Stomach (tissue), 9 donors: ENCODE measurements around the gene PPARGC1A. TPM values are rescaled to one million over a fixed set of nuclear protein-coding genes. Genes with fewer than 3 reads are reported as not detected.

Source experiments
- DNase-seq, 2 donors: peaks; one replicate each; pipeline versions ENCODE4 v3.0.0 to v3.0.0-alpha.2; 2013 to 2019
- H3K27ac ChIP-seq, 5 donors: fragments of 200-600 bp in 4 of 5; sonication (generic) in 4 of 5; one replicate each; pipeline ENCODE4 v1.5.1; 2013 to 2019; ENCODE audit warnings: mild to moderate bottlenecking in 1 of 5, moderate library complexity in 1 of 5
- H3K27me3 ChIP-seq, 3 donors: fragments of 200-600 bp; sonication (generic); one replicate each; pipeline ENCODE4 v1.5.1; 2017 to 2019; ENCODE audit warnings: mixed run types in 1 of 3
- H3K36me3 ChIP-seq, 4 donors: fragments of 200-600 bp; sonication (generic); 1 replicate in 3 of 4; 2 replicates in 1 of 4; pipeline ENCODE4 v1.5.1; 2016 to 2019
- H3K4me1 ChIP-seq, 4 donors: fragments of 200-600 bp; sonication (generic); one replicate each; pipeline ENCODE4 v1.5.1; 2016 to 2019
- H3K4me3 ChIP-seq, 4 donors: fragments of 200-600 bp; sonication (generic) in 3 of 4; one replicate each; pipeline ENCODE4 v1.5.1; 2016 to 2019; ENCODE audit warnings: mild to moderate bottlenecking in 1 of 4
- H3K9me3 ChIP-seq, 4 donors: fragments of 200-600 bp; sonication (generic); one replicate each; pipeline ENCODE4 v1.5.1; 2016 to 2019
- EP300 ChIP-seq: sonication (generic); formaldehyde crosslinking; IDR thresholded peaks from one replicate; pipeline ENCODE4 v1.6.1; 2017; ENCODE audit warnings: antibody characterized with exemption
- POLR2A ChIP-seq, 4 donors: fragments of 450-650 bp; IDR thresholded peaks; one replicate each; pipeline ENCODE4 v1.6.1; 2016; ENCODE audit warnings: antibody characterized with exemption in 4 of 4, control low read depth in 2 of 4, mild to moderate bottlenecking in 1 of 4, moderate library complexity in 1 of 4
- POLR2AphosphoS5 ChIP-seq, 3 donors: sonication (generic); formaldehyde crosslinking; IDR thresholded peaks; one replicate each; pipeline ENCODE4 v1.6.1; 2016; ENCODE audit warnings: antibody characterized with exemption in 3 of 3
- WGBS, 5 donors: extraction: QIAGEN DNeasy Blood & Tissue Kit in 3 of 5; methylation state at CpG; one replicate each; pipeline versions ENCODE4 v1.1.5 to v1.1.7; 2013 to 2018; 5-methylcytosine and 5-hydroxymethylcytosine counted together
- intact Hi-C: fragments of 100-400 bp; cut with DNase I; formaldehyde crosslinking; loops from one replicate; pipeline ENCODE4 v1.15.1; 2023; ENCODE audit warnings: low total_unique reads
- polyA plus RNA-seq, 3 donors: library from polyadenylated mRNA; stranded (reverse); fragments of 200-250 nt; gene quantifications; one replicate each; pipeline ENCODE4 v1.2.3, GENCODE V29; 2013
- total RNA-seq, 5 donors: library from RNA; depleted of rRNA; stranded (reverse); fragments of >200 nt; gene quantifications; one replicate each; pipeline versions ENCODE4 v1.1.0 to v1.2.3, GENCODE V29; 2014 to 2016
- TF ChIP-seq, protein P1 (sequence below), 7 experiments: fragments of 450-650 bp in 4 of 7; fragments of 200-600 bp in 3 of 7; sonication (generic) in 3 of 7; IDR thresholded peaks; one replicate each; pipeline ENCODE4 v1.5.1; 2016 to 2019; ENCODE audit warnings: antibody characterized with exemption in 7 of 7, control low read depth in 2 of 7, mild to moderate bottlenecking in 1 of 7
- donor health status: healthy with polysubstance abuse.
- donor health status: Bipolar disorder and iron deficiency.
- donor health status: healthy.

The PPARGC1A gene
- total and polyA plus RNA-seq, 8 donors = 2.0 to 230 (median 13.1) TPM

GRCh38 chr4:23860919-23861318 is 28.9 kb downstream of the PPARGC1A start:
- Histone ChIP-seq H3K27ac (no peak overlapping the region), H3K4me3 (no peak overlapping the region), H3K27me3 (no peaks in the 10 kb centered on the region), H3K9me3 (no peaks in the 10 kb centered on the region), H3K36me3 (no peaks in the 10 kb centered on the region), H3K4me1 (peaks cover 7 to 16% (median 14%) of the 10 kb centered on the region in 4 donors)
- no peak for TF ChIP-seq POLR2A (IDR thresholded peaks at IDR 0.05)
- no peak for TF ChIP-seq POLR2AphosphoS5 (IDR thresholded peaks at IDR 0.05)
- TF ChIP-seq, protein P1, sequence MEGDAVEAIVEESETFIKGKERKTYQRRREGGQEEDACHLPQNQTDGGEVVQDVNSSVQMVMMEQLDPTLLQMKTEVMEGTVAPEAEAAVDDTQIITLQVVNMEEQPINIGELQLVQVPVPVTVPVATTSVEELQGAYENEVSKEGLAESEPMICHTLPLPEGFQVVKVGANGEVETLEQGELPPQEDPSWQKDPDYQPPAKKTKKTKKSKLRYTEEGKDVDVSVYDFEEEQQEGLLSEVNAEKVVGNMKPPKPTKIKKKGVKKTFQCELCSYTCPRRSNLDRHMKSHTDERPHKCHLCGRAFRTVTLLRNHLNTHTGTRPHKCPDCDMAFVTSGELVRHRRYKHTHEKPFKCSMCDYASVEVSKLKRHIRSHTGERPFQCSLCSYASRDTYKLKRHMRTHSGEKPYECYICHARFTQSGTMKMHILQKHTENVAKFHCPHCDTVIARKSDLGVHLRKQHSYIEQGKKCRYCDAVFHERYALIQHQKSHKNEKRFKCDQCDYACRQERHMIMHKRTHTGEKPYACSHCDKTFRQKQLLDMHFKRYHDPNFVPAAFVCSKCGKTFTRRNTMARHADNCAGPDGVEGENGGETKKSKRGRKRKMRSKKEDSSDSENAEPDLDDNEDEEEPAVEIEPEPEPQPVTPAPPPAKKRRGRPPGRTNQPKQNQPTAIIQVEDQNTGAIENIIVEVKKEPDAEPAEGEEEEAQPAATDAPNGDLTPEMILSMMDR (IDR thresholded peaks at IDR 0.05) = no peak
- no peak for TF ChIP-seq EP300
- intact Hi-C loops = no loop called here
- WGBS, 5 donors = 78 to 90% (median 81%) methylated on average over 3 of the region's 3 CpGs
- DNase-seq = no peak

DNA sequence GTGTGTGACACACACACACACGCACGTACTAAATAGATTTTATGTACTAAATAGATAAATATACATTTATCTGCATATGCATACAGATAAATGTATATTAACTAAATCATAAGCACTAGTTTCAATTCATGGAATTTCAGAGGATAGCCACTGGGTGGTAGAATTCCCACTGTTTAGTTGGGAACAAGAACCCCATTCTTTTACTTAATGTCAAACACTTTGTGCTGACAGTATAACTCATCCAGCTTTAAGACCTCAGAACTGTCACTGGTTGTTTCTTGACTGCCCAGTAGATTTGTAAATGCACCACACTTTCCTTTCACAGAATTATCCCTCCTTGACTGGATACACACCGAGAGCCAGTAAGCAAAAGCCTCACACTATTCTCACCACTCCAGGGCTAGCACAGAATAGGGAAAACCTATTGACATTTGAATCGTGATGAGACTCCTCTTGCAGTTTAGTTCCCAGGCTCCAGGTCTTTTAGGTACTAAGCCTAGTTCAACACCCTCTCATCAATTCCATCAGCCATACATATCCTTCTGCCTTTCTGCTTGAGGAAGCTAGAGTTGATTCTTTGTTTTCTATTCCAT is 32.4 kb downstream of the PPARGC1A start:
- no peaks in the 10 kb centered on the region for H3K9me3 ChIP-seq
- peaks cover 7 to 17% (median 15%) of the 10 kb centered on the region in 4 donors for H3K4me1 ChIP-seq
- H3K4me3 ChIP-seq = no peak overlapping the region
- 36 to 66% (median 51%) methylated on average over 4 of the region's 4 CpGs for WGBS, 5 donors
- no peaks in the 10 kb centered on the region for H3K36me3 ChIP-seq
- intact Hi-C loops = no loop called here
- H3K27me3 ChIP-seq = no peaks in the 10 kb centered on the region
- TF ChIP-seq, protein P1 (IDR thresholded peaks at IDR 0.05) = no peak
- TF ChIP-seq POLR2A (IDR thresholded peaks at IDR 0.05) = no peak
- no peak for TF ChIP-seq POLR2AphosphoS5 (IDR thresholded peaks at IDR 0.05)
- no peak for TF ChIP-seq EP300
- DNase-seq = peak in 1 of 2 donors; percentile 36
- peak overlapping the region in 4 of 5 donors; percentile 7 to 35 (median 12) for H3K27ac ChIP-seq

DNA sequence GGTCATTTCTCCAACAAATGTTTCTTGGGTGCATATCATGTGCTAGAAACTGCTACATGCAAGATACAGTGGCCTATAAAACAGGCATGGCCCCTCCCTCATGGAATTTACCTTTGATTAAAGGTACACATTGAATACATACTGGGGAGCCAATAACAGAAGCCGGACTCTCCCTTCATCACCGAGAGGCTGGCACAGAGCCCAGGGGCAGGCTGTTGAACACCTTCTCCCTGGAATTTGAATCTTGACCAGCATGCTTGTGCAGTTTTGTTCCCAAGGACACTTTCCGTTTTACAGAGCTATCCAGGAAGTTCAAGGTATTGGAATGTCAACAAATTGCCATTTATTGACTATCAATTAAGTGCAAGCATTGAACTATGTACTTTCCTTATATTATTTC is 33.2 kb downstream of the PPARGC1A start:
- peak; percentile 80 to 92 for DNase-seq
- Histone ChIP-seq H3K27ac (peak overlapping the region in 4 of 5 donors; percentile 7 to 53 (median 20)), H3K9me3 (no peaks in the 10 kb centered on the region), H3K36me3 (no peaks in the 10 kb centered on the region), H3K4me1 (peaks cover 7 to 17% (median 15%) of the 10 kb centered on the region in 4 donors), H3K4me3 (no peak overlapping the region), H3K27me3 (no peaks in the 10 kb centered on the region)
- intact Hi-C loops = no loop called here
- TF ChIP-seq, protein P1 (IDR thresholded peaks at IDR 0.05) = no peak
- peak in 1 of 3 donors; percentile 51 for TF ChIP-seq POLR2AphosphoS5 (IDR thresholded peaks at IDR 0.05)
- TF ChIP-seq EP300 = no peak
- no peak for TF ChIP-seq POLR2A (IDR thresholded peaks at IDR 0.05)
- WGBS, 5 donors = 21 to 43% (median 35%) methylated on average over 3 of the region's 3 CpGs

DNA sequence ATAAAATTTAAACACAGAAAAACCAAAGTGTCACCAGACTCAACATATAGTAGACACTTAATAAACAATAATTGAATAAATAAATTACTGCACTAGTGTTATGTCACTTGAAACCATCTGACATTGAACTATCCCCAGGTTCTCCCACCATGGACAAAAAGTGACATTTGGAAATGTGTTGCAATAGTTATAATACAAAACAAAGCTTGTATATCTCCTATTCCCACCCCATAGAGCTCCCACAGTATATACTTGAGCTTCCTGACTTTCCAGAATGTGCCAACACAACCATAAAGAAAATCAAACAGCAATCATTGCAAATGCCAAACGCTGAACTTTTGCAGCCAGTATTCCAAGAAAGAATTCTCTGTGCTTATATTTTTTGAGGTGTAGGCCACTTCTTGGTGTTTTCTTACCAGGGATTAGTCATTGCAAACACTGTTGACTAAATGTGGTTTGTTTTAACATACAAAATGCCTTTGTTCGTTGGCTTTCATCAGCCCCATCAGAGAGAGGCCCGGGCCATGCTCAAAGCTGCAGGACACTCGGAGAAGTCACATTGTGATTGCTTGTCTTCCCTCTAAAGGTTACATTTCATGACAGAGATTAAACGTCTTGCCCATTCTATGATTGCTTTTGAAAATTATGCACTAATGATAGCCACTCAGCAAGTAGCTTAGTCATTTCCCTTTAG is 33.8 kb downstream of the PPARGC1A start:
- 21 to 40% (median 31%) methylated on average over 5 of the region's 5 CpGs for WGBS, 5 donors
- H3K9me3 ChIP-seq = no peaks in the 10 kb centered on the region
- H3K4me3 ChIP-seq = no peak overlapping the region
- intact Hi-C loops = no loop called here
- peak in 1 of 2 donors; percentile 14 for DNase-seq
- no peaks in the 10 kb centered on the region for H3K36me3 ChIP-seq
- H3K27ac ChIP-seq = peak overlapping the region; percentile 6 to 53 (median 24)
- peaks cover 7 to 17% (median 15%) of the 10 kb centered on the region in 4 donors for H3K4me1 ChIP-seq
- no peaks in the 10 kb centered on the region for H3K27me3 ChIP-seq
- TF ChIP-seq POLR2AphosphoS5 (IDR thresholded peaks at IDR 0.05) = no peak
- TF ChIP-seq EP300 = no peak
- TF ChIP-seq, protein P1 (IDR thresholded peaks at IDR 0.05) = no peak
- no peak for TF ChIP-seq POLR2A (IDR thresholded peaks at IDR 0.05)
